Keratinocyte (primary cell): Measurements from ENCODE around the gene SORL1. TPM values are rescaled to one million over a fixed set of nuclear protein-coding genes. Genes with fewer than 3 reads are reported as not detected.

Experiments
- DNase-seq: peaks from one replicate; pipeline ENCODE4 v3.0.0-alpha.2; 2011; ENCODE audit warnings: low read depth, missing footprints, low spot score
- FAIRE-seq: peaks from 2 replicates; lab custom pipeline; 2011; peaks lifted over from hg19 to GRCh38; lab: Jason Lieb, UNC
- H2AFZ ChIP-seq: 2 replicates; pipeline ENCODE4 v1.6.0; 2012; ENCODE audit warnings: low read length, control low read depth, inconsistent platforms; ENCODE audit not compliant: control insufficient read depth
- H3K27ac ChIP-seq: 2 replicates; pipeline ENCODE4 v1.5.1; 2011; ENCODE audit warnings: low read length; ENCODE audit not compliant: control insufficient read depth, insufficient read depth
- H3K27me3 ChIP-seq: 3 replicates; pipeline ENCODE4 v1.6.0; 2011; ENCODE audit warnings: low read length; ENCODE audit not compliant: control insufficient read depth, insufficient read depth; ENCODE audit errors: extremely low read depth
- H3K36me3 ChIP-seq, 2 experiments: 2 replicates in 1 of 2; 3 replicates in 1 of 2; pipeline ENCODE4 v1.5.1; 2011; ENCODE audit warnings: low read length in 2 of 2, mild to moderate bottlenecking in 1 of 2; ENCODE audit not compliant: control insufficient read depth in 2 of 2, insufficient read depth in 2 of 2; ENCODE audit errors: extremely low read depth in 1 of 2
- H3K4me1 ChIP-seq: 3 replicates; pipeline ENCODE4 v1.5.1; 2011; ENCODE audit warnings: low read length; ENCODE audit not compliant: control insufficient read depth, insufficient read depth; ENCODE audit errors: extremely low read depth
- H3K4me2 ChIP-seq: 3 replicates; pipeline ENCODE4 v1.6.0; 2011; ENCODE audit warnings: low read depth, low read length; ENCODE audit not compliant: control insufficient read depth, insufficient read depth; ENCODE audit errors: extremely low read depth
- H3K4me3 ChIP-seq, 3 experiments: fragments of 200-600 bp in 1 of 3; sonication (generic) in 1 of 3; 2 replicates in 2 of 3; 3 replicates in 1 of 3; pipeline ENCODE4 v1.5.1; 2011 to 2016; ENCODE audit warnings: low read length in 3 of 3, mild to moderate bottlenecking in 3 of 3, control low read depth in 2 of 3, inconsistent platforms in 1 of 3, low read depth in 1 of 3, mixed read lengths in 1 of 3, mixed run types in 1 of 3, moderate library complexity in 1 of 3; ENCODE audit not compliant: control insufficient read depth in 2 of 3, insufficient read depth in 2 of 3; ENCODE audit errors: extremely low read depth in 1 of 3
- H3K79me2 ChIP-seq: 2 replicates; pipeline ENCODE4 v1.6.0; 2012; ENCODE audit warnings: low read length; ENCODE audit not compliant: control insufficient read depth, insufficient read depth
- H3K9ac ChIP-seq: 3 replicates; pipeline ENCODE4 v1.6.0; 2011; ENCODE audit warnings: low read length; ENCODE audit not compliant: control insufficient read depth, insufficient read depth; ENCODE audit errors: extremely low read depth
- H3K9me1 ChIP-seq: 3 replicates; pipeline ENCODE4 v1.6.0; 2011; ENCODE audit warnings: low read length; ENCODE audit not compliant: control insufficient read depth, insufficient read depth; ENCODE audit errors: extremely low read depth
- H3K9me3 ChIP-seq: 2 replicates; pipeline ENCODE4 v1.5.1; 2012; ENCODE audit warnings: low read depth, low read length; ENCODE audit not compliant: control insufficient read depth
- H4K20me1 ChIP-seq: 3 replicates; pipeline ENCODE4 v1.6.0; 2011; ENCODE audit warnings: low read length; ENCODE audit not compliant: control insufficient read depth, insufficient read depth; ENCODE audit errors: extremely low read depth
- EZH2 ChIP-seq: IDR thresholded peaks from one replicate; pipeline ENCODE4 v1.6.1; 2012; ENCODE audit warnings: inconsistent platforms, mild to moderate bottlenecking, low read length, moderate library complexity
- dilution Hi-C: fragments of 300-500 bp; cut with MboI; formaldehyde crosslinking; loops from one replicate; pipeline ENCODE4 v1.7.0; 2020; ENCODE audit warnings: low sequenced_read_pairs; ENCODE audit not compliant: extremely low pct_ligation_motif_present
- polyA plus RNA-seq, 5 experiments: library from polyadenylated mRNA; depleted of rRNA in 3 of 5; stranded (reverse) in 3 of 5; stranded (forward) in 1 of 5; unstranded in 1 of 5; fragments of >200 nt; gene quantifications; 1 replicate in 1 of 5; 2 replicates in 3 of 5; 3 replicates in 1 of 5; pipeline versions ENCODE4 v1.2.1 to v1.2.3, GENCODE V29; 2011 to 2012; ENCODE audit warnings: missing spikeins in 2 of 5, low read depth in 1 of 5, low replicate concordance in 1 of 5
- TF ChIP-seq, protein P1 (sequence below), 3 experiments: IDR thresholded peaks in 1 of 3; conservative IDR thresholded peaks in 1 of 3; optimal IDR thresholded peaks in 1 of 3; 2 replicates in 2 of 3; 3 replicates in 1 of 3; pipeline versions ENCODE3 to v1.5.1; 2011; ENCODE audit warnings: low read length in 3 of 3, mild to moderate bottlenecking in 3 of 3, moderate library complexity in 2 of 3, control low read depth in 1 of 3, inconsistent platforms in 1 of 3; ENCODE audit not compliant: insufficient read depth in 2 of 3; ENCODE audit errors: extremely low read depth in 1 of 3

Gene SORL1
- polyA plus RNA-seq, 1 donor (not counting 4 experiments of a cell fraction or from before 2014, with no cell fraction given), result 38.9 TPM

DNA sequence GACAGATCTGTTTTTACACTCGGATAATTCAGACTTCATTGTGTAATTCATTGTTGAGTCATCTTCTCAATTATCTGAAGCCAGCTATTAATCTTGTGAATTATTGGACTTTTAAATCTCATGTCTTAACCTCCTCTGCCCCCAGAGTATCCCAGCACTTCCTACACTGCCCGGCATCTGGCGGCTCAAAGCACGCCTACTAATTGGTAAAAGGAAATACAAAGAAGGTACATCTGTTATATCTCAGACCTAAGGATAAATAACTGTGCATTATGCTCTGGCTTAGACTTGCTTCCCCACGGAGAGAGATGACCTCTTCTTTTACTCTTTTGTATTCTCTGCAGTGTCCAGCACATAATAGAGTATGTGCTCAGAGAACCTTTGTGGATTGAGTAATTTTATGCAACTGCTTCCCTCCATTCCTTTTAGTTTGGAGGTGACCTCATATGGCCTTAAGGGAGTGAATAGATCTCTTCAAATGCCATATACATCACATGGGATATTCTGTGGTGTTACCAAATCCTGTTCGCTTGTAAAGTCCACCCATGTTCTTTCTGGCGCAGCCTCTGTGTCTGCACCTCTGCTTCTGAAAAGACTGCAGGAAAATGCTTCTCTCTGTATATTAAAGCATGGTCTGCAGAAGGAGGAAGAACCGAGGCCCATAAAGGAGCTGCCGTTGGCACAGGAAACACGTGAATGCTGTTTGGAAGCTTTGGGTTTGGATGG lies 126.3 kb downstream of the SORL1 start:
- Histone ChIP-seq H4K20me1 (no peaks in the 10 kb centered on the region), H2AFZ (no peak overlapping the region), H3K4me2 (no peak overlapping the region), H3K4me3 (no peak overlapping the region), H3K27me3 (no peaks in the 10 kb centered on the region), H3K36me3 (peaks cover 34 to 35% of the 10 kb centered on the region in 2 experiments), H3K4me1 (no peaks in the 10 kb centered on the region), H3K27ac (no peak overlapping the region), H3K9me1 (no peaks in the 10 kb centered on the region), H3K79me2 (no peaks in the 10 kb centered on the region), H3K9me3 (no peaks in the 10 kb centered on the region), H3K9ac (no peak overlapping the region)
- no peak for DNase-seq
- dilution Hi-C loops, result no loop called here
- no peak for TF ChIP-seq EZH2
- TF ChIP-seq, protein P1, sequence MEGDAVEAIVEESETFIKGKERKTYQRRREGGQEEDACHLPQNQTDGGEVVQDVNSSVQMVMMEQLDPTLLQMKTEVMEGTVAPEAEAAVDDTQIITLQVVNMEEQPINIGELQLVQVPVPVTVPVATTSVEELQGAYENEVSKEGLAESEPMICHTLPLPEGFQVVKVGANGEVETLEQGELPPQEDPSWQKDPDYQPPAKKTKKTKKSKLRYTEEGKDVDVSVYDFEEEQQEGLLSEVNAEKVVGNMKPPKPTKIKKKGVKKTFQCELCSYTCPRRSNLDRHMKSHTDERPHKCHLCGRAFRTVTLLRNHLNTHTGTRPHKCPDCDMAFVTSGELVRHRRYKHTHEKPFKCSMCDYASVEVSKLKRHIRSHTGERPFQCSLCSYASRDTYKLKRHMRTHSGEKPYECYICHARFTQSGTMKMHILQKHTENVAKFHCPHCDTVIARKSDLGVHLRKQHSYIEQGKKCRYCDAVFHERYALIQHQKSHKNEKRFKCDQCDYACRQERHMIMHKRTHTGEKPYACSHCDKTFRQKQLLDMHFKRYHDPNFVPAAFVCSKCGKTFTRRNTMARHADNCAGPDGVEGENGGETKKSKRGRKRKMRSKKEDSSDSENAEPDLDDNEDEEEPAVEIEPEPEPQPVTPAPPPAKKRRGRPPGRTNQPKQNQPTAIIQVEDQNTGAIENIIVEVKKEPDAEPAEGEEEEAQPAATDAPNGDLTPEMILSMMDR (optimal IDR thresholded peaks at IDR 0.05 in 1 of 3, IDR thresholded peaks at IDR 0.05 in 1 of 3, conservative IDR thresholded peaks at IDR 0.05 in 1 of 3; ENCODE audit: extremely low read depth in 1 of 3, insufficient read depth in 2 of 3, low read length in 3 of 3), result no peak
- no peak for FAIRE-seq

DNA sequence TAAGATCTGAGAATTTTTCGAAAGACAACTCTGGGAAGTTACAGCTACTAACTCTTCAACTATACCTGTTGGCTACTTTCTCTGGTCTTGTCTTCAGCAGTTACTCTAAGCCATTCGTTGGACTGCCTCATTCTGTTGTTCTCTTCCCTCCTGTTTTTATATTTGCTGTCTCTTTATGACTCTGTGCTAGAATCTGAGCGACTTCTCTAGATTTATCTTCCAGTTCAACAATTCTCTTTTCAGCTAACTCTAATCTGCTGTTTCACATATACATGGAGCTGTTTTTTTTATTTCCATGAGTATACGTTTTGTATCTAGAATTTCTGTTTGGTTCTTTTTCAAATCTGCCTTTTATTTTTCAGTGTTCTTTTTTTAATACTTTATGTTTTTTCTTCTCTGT lies 128.0 kb downstream of the SORL1 start:
- Histone ChIP-seq H3K4me3 (no peak overlapping the region), H3K27ac (no peak overlapping the region), H3K9ac (no peak overlapping the region), H4K20me1 (no peaks in the 10 kb centered on the region), H3K79me2 (no peaks in the 10 kb centered on the region), H3K36me3 (peaks cover 31 to 35% of the 10 kb centered on the region in 2 experiments), H3K4me2 (no peak overlapping the region), H2AFZ (no peak overlapping the region), H3K9me1 (no peaks in the 10 kb centered on the region), H3K27me3 (no peaks in the 10 kb centered on the region), H3K4me1 (no peaks in the 10 kb centered on the region), H3K9me3 (no peaks in the 10 kb centered on the region)
- FAIRE-seq, result no peak
- dilution Hi-C loops, result no loop called here
- TF ChIP-seq, protein P1 (optimal IDR thresholded peaks at IDR 0.05 in 1 of 3, IDR thresholded peaks at IDR 0.05 in 1 of 3, conservative IDR thresholded peaks at IDR 0.05 in 1 of 3; ENCODE audit: extremely low read depth in 1 of 3, insufficient read depth in 2 of 3, low read length in 3 of 3), result no peak
- TF ChIP-seq EZH2, result no peak
- DNase-seq, result no peak
